Stimulated activated CD8-positive, alpha-beta memory T cell treated with anti-CD3 and anti-CD28 coated beads, Interleukin-7, amount 100 ng/mL, for 4 hours (primary cell): ENCODE results near the gene TTLL9.
A peak's percentile ranks its signal among the peaks of the same experiment; 100 is the strongest.

Experiments used
- DNase-seq, 2 donors: peaks; one replicate each; pipeline ENCODE4 v3.0.0-alpha.2; 2020; ENCODE audit warnings: low read depth in 2 of 2

The TTLL9 gene

DNA sequence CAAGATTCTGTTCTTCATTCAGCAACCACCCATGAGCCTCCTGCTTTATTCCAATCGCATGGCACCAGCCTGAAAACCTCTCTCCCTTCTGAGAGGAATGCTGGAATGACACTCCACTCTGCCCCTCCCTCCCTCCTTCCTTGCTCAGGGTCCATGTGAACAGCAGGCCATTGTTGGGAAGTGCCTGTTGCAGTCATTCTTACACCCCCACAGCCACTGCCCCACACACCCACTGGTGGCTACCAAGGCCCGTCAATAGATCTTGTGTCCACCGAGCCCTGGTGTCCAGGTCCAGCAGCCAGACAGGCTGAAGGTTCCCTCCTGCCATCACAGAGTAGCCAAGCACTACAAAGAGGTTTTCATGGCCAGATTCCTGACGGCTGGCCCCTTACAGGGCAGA lies 74.9 kb downstream of the TTLL9 start:
- no peak for DNase-seq

- no peak for DNase-seq
Observed at GRCh38 chr20:31945785-31946184, 75.4 kb downstream of the TTLL9 start.

- DNase-seq, result no peak
Observed at GRCh38 chr20:31948008-31948407, 77.6 kb downstream of the TTLL9 start.

- no peak for DNase-seq
Observed at GRCh38 chr20:31949877-31950646, 79.6 kb downstream of the TTLL9 start.

- no peak for DNase-seq
Observed at GRCh38 chr20:31951203-31951529, 80.7 kb downstream of the TTLL9 start.

- peak; percentile 92 to 94 for DNase-seq
Observed at GRCh38 chr20:31951530-31952453, 81.4 kb downstream of the TTLL9 start, which contains the start of gene PDRG1. PDRG1 (minus strand) TSS chr20:31952046; CDS start chr20:31951961, 85 bp downstream.

GRCh38 chr20:31953556-31954148 lies 83.2 kb downstream of the TTLL9 start:
- no peak for DNase-seq

- no peak for DNase-seq
Observed at GRCh38 chr20:31954500-31954899, 84.1 kb downstream of the TTLL9 start.

- DNase-seq, result no peak
Observed at GRCh38 chr20:31956556-31957526, 86.4 kb downstream of the TTLL9 start.

GRCh38 chr20:31962761-31963160 lies 92.3 kb downstream of the TTLL9 start:
- no peak for DNase-seq

DNA sequence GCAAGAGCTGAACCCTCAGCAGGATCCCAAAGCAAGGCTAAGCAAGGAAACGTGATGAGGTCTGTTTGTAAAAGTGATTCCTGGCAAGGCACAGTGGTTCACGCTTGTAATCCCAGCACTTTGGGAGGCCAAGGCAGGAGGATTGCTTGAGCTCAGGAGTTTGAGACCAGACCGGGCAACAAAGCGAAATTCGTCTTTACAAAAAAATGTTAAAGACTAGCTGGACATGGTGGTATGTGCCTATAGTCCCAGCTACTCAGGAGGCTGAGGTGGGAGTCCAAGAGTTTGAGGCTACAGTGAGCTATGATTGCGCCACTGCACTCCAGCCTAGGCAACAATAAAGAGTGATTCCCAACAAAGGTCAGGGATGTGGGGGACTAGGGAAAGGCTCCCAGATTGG lies 93.5 kb downstream of the TTLL9 start:
- DNase-seq, result no peak

DNA sequence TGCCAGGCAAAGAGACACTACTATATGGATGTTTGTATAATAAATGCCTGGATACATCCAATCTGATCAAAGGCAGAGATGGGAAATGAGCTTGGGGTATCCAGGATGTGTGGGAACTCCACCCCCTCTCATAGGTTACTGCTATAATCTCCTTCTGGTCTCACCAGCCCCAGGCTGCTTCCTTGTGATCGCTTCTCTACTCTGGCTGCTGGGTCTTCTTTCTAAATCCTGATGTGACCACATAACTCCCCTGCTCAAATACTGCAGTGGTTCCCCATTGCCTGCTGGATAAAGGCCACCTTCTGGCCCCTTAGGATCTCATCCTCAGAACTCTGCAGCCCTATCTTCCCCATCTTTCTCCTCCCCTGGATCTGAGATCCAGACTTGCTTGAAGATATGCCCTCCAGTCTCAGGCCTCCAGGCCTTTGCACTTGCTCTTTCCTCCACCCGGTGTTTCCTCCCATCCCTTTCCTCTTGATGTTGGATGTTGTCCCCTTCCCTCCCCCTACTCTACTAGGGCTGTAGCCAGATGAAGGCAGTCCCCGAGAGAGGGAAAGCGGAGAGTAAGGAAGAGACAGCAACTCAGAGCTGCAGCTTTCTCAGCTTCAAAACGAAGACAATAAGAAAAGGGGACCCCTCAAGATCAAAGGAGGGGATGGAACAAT lies 96.7 kb downstream of the TTLL9 start:
- DNase-seq, result no peak

- DNase-seq, result peak in 1 of 2 donors; percentile 16
Observed at GRCh38 chr20:31967830-31968249, 97.4 kb downstream of the TTLL9 start, which contains the start of gene XKR7. XKR7 (plus strand) TSS chr20:31968151; CDS start chr20:31968176, 25 bp downstream.

DNA sequence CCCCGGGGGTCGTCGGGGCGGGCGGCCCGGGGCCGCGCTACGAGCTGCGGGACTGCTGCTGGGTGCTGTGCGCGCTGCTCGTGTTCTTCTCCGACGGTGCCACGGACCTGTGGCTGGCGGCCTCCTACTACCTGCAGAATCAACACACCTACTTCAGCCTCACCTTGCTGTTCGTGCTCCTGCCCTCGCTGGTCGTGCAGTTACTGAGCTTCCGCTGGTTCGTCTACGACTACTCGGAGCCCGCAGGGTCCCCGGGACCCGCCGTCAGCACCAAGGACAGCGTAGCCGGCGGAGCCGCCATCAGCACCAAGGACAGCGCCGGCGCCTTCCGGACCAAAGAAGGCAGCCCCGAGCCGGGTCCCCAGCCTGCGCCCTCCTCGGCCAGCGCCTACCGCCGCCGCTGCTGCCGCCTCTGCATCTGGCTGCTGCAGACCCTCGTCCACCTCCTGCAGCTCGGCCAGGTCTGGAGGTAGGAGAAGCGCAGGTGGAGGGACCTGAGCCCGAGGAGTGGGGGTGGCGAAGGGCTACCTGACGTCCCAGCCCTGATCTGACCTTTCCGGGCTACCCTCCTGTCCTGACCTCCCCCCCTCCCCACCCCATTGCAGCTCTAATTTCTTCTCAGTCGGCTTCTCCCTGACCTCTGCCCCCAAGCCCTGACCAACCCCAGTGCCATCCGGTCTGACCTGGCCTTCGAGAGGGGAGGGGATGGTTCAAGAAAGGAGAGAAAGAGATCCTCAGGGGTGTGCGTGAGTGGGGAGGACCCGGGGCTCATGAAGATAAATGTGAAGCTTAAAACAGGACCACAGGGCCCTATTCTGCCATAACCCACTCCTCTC lies 98.1 kb downstream of the TTLL9 start:
- peak; percentile 33 to 60 for DNase-seq

GRCh38 chr20:31969991-31970390 lies 99.6 kb downstream of the TTLL9 start:
- DNase-seq, result no peak

DNA sequence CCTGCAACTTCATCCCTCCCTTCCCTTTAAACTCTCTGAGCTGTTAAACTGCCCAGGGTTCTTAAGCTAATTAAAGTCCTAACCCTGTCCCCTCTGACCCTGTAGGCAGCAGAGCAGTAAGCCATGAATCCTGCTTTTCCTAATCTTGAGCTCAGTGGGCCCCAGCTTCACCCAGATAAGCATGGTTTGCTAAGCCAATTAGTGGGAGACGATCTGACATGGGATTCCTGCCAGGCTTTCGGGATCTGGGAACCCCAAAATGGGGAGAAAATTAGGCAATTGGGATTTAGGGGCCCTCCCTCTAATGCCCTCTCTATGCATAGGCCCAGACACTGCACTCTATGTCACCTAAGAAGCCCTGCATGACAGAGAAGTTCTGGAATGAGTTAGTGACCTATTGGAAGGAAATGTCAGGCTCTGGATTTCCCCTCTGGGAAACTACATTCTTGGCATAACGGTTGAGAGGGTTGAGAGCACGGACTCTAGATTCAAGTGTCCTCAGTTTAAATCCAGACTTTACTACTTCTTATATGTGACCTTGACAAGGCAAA lies 102.1 kb downstream of the TTLL9 start:
- no peak for DNase-seq

DNA sequence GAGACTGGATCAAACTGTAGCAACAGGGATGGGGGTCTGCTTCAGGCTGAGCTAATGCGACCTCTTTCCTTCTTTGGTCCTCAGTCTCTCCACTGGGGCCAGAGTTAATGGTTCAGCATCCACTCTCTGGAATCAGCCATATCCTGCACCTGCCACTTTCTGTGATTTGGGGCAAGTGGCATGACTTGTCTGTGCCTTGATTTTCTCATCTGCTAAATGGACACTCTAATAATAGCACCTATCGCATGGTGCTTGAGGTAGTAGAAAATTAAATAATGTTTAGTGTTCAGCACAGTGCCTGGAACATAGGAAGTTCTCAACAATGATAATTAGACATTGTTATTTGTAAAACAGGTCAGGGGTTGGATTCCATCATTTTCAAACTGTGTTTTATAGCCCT lies 103.9 kb downstream of the TTLL9 start:
- DNase-seq, result no peak

DNA sequence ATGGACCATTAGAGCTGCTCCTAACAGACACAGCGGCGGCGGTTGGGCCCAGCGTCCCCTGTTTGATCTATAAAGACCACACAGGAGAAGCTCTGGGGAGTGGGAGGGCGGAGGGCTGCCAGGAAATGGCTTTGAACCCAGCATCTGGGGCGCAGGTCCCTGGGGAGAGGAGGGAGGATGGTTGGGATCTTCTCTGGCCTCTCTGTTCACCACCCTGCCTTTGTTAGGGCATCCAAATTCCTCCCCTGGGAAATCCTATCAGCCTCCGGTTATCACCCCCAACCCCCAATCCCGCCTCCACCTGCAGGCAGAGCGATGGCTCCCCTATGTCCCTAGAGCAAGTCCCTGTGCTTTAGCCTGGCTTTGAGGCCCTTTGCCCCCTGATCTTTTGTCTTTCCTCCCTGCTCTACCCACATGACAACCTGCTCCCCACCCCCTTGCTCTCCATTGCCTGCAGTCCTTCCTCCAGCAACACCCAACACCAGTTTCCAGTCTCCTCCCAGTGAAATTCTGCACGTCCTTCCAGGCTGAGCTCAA lies 104.6 kb downstream of the TTLL9 start:
- DNase-seq, result no peak

DNA sequence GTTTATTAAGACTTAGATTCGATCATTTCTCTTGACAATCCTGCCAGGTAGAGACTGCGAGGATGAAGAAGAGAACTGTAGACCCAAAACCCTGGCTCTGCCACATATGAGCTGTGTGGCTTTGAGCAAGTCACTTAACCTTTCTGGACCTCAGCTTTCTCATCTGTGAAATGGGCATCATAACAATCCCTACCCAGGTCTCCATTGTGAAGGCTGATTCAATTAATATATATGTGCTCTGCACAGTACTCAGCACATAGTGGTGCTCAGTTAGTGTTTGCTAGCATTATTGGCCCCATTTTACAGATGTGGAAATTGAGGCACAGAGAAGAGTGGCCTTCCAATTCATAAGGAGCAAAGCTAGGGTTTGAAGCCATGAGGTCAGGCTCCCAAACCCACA lies 105.4 kb downstream of the TTLL9 start:
- DNase-seq, result no peak
